D721Med (cell line): ENCODE results near the gene INPP1.
"Not testable (repeated sequence)": the region's sequence is repeated elsewhere in the genome, so short reads cannot be mapped to it uniquely, and the experiment has no call there.

ENCODE experiments used
- DNase-seq: peaks from one replicate; pipeline ENCODE4 v3.0.0; 2011; ENCODE audit warnings: low spot score; ENCODE audit not compliant: insufficient read length
- FAIRE-seq: peaks from 2 replicates; lab custom pipeline; 2011; peaks lifted over from hg19 to GRCh38; lab: Jason Lieb, UNC
- TF ChIP-seq, protein P1 (sequence below): IDR thresholded peaks from 2 replicates; pipeline ENCODE4 v1.5.1; 2012; ENCODE audit warnings: mild to moderate bottlenecking, control low read depth; ENCODE audit not compliant: insufficient read depth; ENCODE audit errors: missing control alignments

The INPP1 gene, protein sequence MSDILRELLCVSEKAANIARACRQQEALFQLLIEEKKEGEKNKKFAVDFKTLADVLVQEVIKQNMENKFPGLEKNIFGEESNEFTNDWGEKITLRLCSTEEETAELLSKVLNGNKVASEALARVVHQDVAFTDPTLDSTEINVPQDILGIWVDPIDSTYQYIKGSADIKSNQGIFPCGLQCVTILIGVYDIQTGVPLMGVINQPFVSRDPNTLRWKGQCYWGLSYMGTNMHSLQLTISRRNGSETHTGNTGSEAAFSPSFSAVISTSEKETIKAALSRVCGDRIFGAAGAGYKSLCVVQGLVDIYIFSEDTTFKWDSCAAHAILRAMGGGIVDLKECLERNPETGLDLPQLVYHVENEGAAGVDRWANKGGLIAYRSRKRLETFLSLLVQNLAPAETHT

DNA sequence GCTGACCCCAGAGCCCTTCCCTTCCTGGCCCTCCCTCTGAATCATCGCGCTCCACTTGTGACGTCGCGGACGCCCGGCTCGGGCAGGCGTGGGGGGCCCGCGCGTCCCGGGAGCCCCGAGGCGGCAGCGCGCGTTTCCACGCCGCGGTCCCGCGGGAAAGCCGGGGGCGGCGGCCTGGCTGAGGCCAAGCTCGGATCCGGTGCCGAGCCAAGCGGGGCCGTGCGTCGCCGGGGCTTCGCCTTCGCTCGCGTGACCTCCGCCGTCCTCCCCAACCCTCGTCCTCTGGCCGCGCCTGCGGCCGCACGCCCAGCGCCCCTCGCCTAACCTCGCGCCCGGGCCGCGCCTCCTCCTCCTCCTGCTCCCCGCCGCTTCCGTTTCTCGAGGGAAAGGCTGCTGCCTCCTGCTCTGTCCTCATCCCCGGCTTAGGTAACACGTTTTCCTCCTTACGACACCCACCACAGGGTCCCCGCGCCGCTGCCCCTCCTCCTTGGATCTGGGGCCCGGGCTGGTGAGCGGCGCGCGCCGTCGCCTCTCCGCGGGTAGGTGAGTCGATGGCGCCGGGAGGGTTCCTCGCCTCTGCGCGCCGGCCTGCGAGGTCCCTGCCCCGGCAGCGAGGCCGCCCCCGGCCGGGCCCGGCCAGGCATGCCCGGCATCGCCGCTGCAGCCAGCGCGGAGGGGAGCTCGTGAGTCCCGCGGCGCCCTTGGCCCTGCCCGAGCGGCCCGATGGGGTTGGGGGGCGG lies at the start of gene INPP1:
Gene INPP1 (plus strand): TSS at position 54 of the 740 bp plus-strand sequence. CDS start 16,514 bp downstream, outside the sequence.
- TF ChIP-seq, protein P1, sequence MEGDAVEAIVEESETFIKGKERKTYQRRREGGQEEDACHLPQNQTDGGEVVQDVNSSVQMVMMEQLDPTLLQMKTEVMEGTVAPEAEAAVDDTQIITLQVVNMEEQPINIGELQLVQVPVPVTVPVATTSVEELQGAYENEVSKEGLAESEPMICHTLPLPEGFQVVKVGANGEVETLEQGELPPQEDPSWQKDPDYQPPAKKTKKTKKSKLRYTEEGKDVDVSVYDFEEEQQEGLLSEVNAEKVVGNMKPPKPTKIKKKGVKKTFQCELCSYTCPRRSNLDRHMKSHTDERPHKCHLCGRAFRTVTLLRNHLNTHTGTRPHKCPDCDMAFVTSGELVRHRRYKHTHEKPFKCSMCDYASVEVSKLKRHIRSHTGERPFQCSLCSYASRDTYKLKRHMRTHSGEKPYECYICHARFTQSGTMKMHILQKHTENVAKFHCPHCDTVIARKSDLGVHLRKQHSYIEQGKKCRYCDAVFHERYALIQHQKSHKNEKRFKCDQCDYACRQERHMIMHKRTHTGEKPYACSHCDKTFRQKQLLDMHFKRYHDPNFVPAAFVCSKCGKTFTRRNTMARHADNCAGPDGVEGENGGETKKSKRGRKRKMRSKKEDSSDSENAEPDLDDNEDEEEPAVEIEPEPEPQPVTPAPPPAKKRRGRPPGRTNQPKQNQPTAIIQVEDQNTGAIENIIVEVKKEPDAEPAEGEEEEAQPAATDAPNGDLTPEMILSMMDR: no peak
- FAIRE-seq (no peak), DNase-seq (no peak)

DNA sequence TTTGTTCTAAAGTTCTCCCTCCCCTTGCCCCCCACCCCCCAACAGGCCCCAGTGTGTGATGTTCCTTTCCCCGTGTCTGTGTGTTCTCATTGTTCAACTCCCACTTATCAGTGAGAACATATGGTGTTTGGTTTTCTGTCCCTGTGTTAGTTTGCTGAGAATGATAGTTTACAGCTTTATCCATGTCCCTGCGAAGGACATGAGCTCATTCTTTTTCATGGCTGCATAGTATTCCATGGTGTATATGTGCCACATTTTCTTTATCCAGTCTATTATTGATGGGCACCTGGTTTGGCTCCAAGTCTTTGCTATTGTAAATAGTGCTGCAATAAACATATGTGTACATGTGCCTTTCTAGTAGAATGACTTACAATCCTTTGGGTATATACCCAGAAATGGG lies 45.5 kb upstream of the INPP1 start:
- not testable (repeated sequence) for FAIRE-seq, DNase-seq

DNA sequence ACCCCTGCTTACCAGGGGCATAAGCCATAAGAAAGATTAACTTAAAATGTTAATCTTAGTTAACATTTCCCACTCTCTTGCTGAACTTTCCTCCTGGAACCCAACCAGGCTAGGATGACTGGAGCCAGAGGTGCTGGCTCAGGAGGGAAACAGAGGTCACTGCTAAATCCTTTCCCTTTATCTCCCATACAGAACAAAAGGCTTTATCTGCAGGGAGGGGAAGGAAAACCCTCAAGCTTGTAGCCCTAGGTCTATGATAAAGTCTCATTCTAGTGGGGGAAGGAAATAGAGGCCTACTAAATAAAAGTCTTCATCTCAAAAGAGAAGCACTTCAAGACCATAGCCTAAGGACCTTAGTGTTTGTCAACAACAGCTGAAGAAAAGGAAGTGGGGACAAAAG lies 42.4 kb upstream of the INPP1 start:
- no peak for FAIRE-seq
- TF ChIP-seq, protein P1: no peak
- DNase-seq: no peak

DNA sequence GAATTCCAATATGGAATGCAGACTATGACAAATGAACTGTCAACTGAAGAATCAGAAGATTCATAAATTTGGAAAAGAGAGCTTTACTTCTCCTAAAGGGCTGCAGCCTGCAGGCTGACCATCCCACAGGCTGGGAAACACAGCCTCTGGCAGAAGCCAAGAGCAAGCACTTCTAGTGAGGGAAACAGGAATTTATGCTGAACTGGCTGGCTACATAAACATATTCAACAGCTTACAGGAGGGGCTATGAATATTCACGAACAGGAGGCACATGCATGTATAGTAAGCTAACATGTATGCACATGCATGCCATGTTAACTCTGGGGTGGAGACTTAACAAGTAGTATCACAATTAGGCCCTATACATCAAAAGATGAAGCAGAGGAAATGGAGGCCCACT lies 41.3 kb upstream of the INPP1 start:
- TF ChIP-seq, protein P1: no peak
- DNase-seq (no peak), FAIRE-seq (no peak)

DNA sequence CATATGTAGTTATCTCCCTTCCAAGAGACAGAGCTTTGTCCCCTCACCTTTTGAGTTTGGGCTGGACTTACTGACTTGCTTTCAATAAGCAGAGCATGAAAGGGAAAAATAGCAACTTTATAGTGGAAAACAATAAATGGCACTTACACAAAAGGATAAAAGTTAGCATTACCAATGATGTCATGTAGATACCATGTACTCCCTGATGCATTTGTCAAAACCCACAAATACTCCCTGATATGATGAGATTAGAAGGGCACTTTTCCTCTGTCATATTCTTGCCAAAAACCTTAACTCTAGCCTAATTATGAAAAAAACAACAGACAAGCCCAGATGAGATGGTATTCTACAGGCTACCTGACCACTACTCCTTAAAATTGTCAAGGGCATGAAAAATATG lies 39.7 kb upstream of the INPP1 start:
- no peak for DNase-seq
- TF ChIP-seq, protein P1: no peak
- no peak for FAIRE-seq

DNA sequence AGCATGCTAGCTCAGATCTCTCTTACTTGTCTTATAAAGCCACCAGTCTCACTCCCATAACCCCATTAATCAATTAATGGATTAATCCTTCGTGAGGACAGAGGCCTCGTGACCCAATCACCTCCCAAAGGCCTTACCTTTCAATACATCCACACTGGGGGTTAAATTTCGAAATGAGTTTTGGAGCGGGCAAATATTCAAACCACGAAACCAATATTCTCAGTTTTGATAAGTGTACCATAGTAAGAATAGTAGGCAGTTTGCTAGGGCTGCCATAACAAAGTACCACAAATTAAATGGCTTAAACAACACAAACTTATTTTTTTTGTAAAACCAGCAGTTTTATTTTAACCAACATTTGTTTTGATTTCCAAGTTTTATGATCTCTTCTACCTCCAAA lies 39.0 kb upstream of the INPP1 start:
- DNase-seq: no peak
- FAIRE-seq: no peak
- TF ChIP-seq, protein P1: no peak

DNA sequence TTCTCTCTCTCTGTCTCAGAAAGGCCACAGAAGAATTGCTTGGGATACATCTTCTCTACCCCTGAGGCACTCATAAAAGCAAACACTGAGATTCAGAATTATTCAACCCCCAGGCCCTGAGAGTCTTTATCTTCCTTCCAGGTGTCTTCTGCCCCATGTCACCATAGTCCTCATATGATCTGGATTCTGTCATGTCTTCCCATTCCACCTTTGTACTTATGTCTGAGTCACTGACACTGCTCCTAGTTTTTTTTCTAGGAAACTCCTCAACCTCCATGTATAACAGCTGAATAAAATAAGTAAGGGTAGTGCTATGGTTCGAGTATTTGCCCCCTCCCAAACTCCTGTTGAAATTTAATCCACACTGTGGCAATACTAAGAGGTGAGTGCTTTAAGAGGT lies 35.4 kb upstream of the INPP1 start:
- TF ChIP-seq, protein P1: no peak
- DNase-seq (no peak), FAIRE-seq (no peak)
